GM20000 (cell line): ENCODE results near the gene MID1.

Source experiments
- DNase-seq: peaks from one replicate; pipeline ENCODE4 v3.0.0; 2012; ENCODE audit warnings: low spot score
- TF ChIP-seq, protein P1 (sequence below): IDR thresholded peaks from 2 replicates; pipeline ENCODE4 v1.5.1; 2012; ENCODE audit warnings: mild to moderate bottlenecking, control low read depth; ENCODE audit errors: extremely low read depth, missing control alignments

MID1 gene

DNA sequence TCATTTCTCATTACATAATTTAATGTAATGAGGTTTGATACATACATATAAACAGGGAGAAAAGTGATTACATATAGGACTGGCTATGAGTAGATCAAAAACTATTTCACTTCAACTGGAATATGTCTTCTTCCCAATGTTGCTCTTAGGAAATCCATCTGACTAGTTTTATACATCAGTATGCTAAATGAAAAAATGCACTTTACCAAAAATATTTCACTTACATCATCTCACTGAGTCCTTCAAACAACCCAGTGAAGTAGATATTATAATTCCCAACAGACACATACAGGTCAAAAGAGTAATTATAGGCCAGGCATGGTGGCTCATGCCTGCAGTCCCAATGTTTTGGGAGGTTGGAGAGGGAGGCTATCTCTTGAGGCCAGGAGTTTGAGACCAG is 215.9 kb downstream of the MID1 start:
- no peak for DNase-seq

DNA sequence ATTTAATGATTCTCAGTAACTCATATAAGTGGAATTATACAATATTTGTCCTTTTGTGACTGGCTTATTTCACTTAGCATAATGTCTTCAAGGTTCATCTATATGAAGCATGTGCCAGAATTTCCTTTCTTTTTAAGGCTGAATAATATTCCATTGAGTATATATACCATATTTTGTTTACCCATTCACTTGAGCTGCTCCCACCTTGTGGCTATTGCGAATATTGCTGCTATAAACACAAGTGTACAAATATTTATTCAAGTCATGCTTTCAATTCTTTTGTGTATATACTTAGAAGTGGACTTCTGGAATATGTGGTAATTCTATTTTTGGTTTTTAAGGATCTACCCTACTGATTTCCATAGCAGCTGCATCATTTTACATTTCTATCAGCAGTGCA is 219.1 kb downstream of the MID1 start:
- TF ChIP-seq, protein P1, sequence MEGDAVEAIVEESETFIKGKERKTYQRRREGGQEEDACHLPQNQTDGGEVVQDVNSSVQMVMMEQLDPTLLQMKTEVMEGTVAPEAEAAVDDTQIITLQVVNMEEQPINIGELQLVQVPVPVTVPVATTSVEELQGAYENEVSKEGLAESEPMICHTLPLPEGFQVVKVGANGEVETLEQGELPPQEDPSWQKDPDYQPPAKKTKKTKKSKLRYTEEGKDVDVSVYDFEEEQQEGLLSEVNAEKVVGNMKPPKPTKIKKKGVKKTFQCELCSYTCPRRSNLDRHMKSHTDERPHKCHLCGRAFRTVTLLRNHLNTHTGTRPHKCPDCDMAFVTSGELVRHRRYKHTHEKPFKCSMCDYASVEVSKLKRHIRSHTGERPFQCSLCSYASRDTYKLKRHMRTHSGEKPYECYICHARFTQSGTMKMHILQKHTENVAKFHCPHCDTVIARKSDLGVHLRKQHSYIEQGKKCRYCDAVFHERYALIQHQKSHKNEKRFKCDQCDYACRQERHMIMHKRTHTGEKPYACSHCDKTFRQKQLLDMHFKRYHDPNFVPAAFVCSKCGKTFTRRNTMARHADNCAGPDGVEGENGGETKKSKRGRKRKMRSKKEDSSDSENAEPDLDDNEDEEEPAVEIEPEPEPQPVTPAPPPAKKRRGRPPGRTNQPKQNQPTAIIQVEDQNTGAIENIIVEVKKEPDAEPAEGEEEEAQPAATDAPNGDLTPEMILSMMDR: no peak
- DNase-seq: no peak

More for the DNA sequence above, 215.9 kb downstream of the MID1 start:
- TF ChIP-seq, protein P1: no peak

DNA sequence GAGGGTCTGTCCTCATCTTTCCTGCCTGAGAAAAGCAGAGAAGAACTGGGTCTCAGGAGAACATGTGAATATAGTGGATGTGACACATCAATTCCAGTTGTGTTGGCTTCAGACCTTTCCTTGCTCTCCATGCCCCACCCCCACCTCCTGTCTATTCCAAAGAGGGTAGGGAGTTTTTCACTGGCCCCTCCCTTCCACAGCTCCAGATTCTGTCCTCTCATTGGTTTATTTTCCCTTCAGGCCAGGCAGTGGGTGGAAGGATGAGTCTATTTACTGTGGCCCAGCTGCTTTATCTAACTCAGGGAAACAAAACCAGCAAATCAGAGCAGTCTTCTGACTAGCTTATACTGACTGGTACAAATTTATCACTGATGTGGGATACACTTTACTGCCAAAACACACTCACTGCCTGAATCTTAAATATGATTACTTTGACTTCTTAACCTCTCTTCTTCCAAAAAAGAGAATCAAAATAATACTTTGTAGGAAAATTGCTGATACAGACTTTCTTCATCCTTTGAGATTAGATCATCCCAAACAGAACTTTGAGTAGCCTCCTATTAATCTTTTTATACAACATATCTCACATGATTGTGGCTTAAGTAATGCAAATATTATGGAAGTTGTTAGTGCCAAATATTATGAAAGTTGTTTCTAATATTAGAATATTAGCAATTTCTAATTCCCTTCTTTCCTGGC is 221.2 kb downstream of the MID1 start:
- TF ChIP-seq, protein P1: no peak
- no peak for DNase-seq

DNA sequence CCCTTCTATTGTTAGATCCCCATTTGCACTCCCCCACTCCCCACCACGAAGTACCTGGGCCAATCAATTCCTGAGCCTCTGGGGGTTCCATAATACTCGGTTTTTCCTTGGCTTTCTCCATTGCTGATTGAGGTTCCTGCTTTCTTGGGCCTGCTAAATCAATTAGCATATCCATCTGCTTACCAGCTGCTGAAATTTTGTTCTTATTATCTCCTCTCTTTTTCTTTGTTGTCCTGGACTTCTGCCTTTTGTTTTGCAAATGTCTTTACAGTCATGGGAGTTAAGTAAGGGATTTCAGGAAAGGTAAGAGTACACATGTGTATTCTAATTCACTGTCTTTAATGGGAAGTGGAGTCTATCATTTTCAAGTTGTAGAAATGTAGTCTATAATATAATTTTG is 222.2 kb downstream of the MID1 start:
- TF ChIP-seq, protein P1: no peak
- DNase-seq: no peak

DNA sequence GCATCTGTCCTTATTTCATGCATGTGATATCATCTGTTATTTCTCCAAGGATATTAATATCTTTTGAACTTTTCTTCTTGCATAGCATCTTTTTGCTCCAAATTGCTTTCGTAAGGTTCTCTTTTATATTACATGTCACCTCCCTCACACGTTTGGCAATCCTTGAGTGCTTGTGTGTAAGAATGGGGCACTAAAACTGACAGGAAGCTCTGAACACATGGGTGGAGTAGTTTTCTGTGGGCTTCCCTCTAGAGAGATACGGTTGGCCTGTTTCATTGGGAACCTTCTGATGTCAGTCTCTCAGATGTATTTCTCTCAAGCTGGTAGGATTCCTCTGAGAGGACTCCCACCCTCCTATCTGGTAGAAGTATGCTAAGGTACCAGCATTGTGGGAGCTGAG is 223.0 kb downstream of the MID1 start:
- no peak for DNase-seq
- TF ChIP-seq, protein P1: no peak

DNA sequence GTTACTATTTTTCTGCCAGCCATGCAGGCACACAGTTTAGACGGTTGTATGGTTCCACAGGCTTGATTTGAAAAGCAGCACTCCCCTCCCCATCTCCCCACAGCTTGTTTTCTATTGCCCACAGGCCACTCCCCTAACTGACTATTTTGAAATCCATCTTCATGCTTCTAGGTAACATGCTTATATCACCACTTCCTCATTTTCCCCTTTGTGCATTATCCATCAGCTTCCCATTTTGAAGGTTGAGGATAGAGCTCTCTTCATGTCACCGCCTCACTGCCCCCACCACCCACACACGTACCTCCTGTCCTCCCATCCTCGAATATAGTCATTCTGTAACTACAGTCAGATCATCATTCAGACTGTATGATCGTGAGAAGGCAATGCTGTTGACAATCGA is 224.7 kb downstream of the MID1 start:
- DNase-seq: no peak
- TF ChIP-seq, protein P1: no peak
